ENCODE results near the gene COPG2. TPM values are rescaled to one million over a fixed set of nuclear protein-coding genes. Genes with fewer than 3 reads are reported as not detected.
A peak's percentile ranks its signal among the peaks of the same experiment; 100 is the strongest.

COPG2 gene
- total and polyA plus RNA-seq, 2 of the 13 experiments (the other 11 are each of a cell fraction or from before 2014, with no cell fraction given), result 14.1 to 17.7 TPM

GRCh38 chr7:130486114-130486953 is 182.2 kb downstream of the COPG2 start (continued):
- TF ChIP-seq SNAPC4 (CRISPR knock-in tag; IDR thresholded peaks at IDR 0.05), result no peak
- peak; percentile 44; the same call in 1 of the 2 replicates for TF ChIP-seq TGIF2 (CRISPR knock-in tag; IDR thresholded peaks at IDR 0.05)
- TF ChIP-seq ZNF598 (CRISPR knock-in tag; IDR thresholded peaks at IDR 0.05; ENCODE audit: borderline replicate concordance), result 0 out of 2 replicates have a peak, but pooled peaks have one; percentile 35
- TF ChIP-seq ZNF138 (CRISPR knock-in tag; IDR thresholded peaks at IDR 0.05; ENCODE audit: low read depth), result no peak; the same call in 1 of the 2 replicates
- peak; percentile 61 for TF ChIP-seq YEATS4 (CRISPR knock-in tag; IDR thresholded peaks at IDR 0.05; ENCODE audit: borderline replicate concordance)
- TF ChIP-seq, protein P1, sequence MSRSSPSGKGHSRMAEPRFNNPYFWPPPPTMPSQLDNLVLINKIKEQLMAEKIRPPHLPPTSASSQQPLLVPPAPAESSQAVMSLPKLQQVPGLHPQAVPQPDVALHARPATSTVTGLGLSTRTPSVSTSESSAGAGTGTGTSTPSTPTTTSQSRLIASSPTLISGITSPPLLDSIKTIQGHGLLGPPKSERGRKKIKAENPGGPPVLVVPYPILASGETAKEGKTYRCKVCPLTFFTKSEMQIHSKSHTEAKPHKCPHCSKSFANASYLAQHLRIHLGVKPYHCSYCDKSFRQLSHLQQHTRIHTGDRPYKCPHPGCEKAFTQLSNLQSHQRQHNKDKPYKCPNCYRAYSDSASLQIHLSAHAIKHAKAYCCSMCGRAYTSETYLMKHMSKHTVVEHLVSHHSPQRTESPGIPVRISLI (CRISPR knock-in tag; IDR thresholded peaks at IDR 0.05; ENCODE audit: borderline replicate concordance), result peak; percentile 25; the same call in 1 of the 2 replicates
- TF ChIP-seq SMAD1 (CRISPR knock-in tag; IDR thresholded peaks at IDR 0.05; ENCODE audit: borderline replicate concordance, low read depth), result 0 out of 2 replicates have a peak, but pooled peaks have one; percentile 35
- TF ChIP-seq TBX3 (IDR thresholded peaks at IDR 0.05; ENCODE audit: borderline replicate concordance), result no peak
- TF ChIP-seq ZNF883 (CRISPR knock-in tag; IDR thresholded peaks at IDR 0.05; ENCODE audit: not compliant biosample characterization), result no peak
- no peak for TF ChIP-seq FOXJ3 (CRISPR knock-in tag; IDR thresholded peaks at IDR 0.05; ENCODE audit: borderline replicate concordance)
- TF ChIP-seq SOX5 (CRISPR knock-in tag; IDR thresholded peaks at IDR 0.05; ENCODE audit: borderline replicate concordance), result peak; percentile 63
- peak; percentile 98 for TF ChIP-seq POGZ (CRISPR knock-in tag; IDR thresholded peaks at IDR 0.05)
- TF ChIP-seq RNF2 (conservative IDR thresholded peaks at IDR 0.05; ENCODE audit: low read depth), result peak; percentile 87
- no peak for TF ChIP-seq ZNF333 (CRISPR knock-in tag; IDR thresholded peaks at IDR 0.05; ENCODE audit: borderline replicate concordance)
- no peak for TF ChIP-seq FUBP1 (CRISPR knock-in tag; IDR thresholded peaks at IDR 0.05; ENCODE audit: borderline replicate concordance)
- TF ChIP-seq EED (CRISPR knock-in tag; IDR thresholded peaks at IDR 0.05), result peak; percentile 87; the same call in 1 of the 2 replicates
- TF ChIP-seq, protein P2, sequence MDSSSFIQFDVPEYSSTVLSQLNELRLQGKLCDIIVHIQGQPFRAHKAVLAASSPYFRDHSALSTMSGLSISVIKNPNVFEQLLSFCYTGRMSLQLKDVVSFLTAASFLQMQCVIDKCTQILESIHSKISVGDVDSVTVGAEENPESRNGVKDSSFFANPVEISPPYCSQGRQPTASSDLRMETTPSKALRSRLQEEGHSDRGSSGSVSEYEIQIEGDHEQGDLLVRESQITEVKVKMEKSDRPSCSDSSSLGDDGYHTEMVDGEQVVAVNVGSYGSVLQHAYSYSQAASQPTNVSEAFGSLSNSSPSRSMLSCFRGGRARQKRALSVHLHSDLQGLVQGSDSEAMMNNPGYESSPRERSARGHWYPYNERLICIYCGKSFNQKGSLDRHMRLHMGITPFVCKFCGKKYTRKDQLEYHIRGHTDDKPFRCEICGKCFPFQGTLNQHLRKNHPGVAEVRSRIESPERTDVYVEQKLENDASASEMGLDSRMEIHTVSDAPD (CRISPR knock-in tag; IDR thresholded peaks at IDR 0.05), result no peak
